Activated CD8-positive, alpha-beta memory T cell treated with anti-CD3 and anti-CD28 coated beads, Interleukin-2, amount 10 ng/mL, durations not matched to agents 7 days and 5 days (primary cell): ENCODE data around the gene NHLH2. TPM values are rescaled to one million over a fixed set of nuclear protein-coding genes. Genes with fewer than 3 reads are reported as not detected.

Experiments
- ATAC-seq: fragments of 150-1000 bp; cut with Tn5 transposase; one replicate; pipeline ENCODE4 v1.10.0; 2021; ENCODE audit warnings: moderate library complexity
- CTCF ChIA-PET: fragments of 350-600 bp; sonication (Branson Sonifier 250); formaldehyde crosslinking; loops from one replicate; lab custom pipeline; 2021; ENCODE audit warnings: antibody characterized with exemption; lab: Charles Lee
- DNase-seq: peaks from one replicate; pipeline ENCODE4 v3.0.0-alpha.2; 2020
- H3K27ac Mint-ChIP-seq: one replicate; pipeline ENCODE4 v1.8.0; 2021; ENCODE audit warnings: mild to moderate bottlenecking, mixed read lengths
- H3K27me3 Mint-ChIP-seq: one replicate; pipeline ENCODE4 v1.8.0; 2021; ENCODE audit warnings: mixed read lengths
- H3K36me3 Mint-ChIP-seq: one replicate; pipeline ENCODE4 v1.8.0; 2021; ENCODE audit warnings: mild to moderate bottlenecking, mixed read lengths
- H3K4me1 Mint-ChIP-seq: one replicate; pipeline ENCODE4 v1.8.0; 2021; ENCODE audit warnings: mixed read lengths
- H3K4me3 Mint-ChIP-seq: one replicate; pipeline ENCODE4 v1.8.0; 2021; ENCODE audit warnings: mild to moderate bottlenecking, moderate library complexity, mixed read lengths
- H3K9me3 Mint-ChIP-seq: one replicate; pipeline ENCODE4 v1.8.0; 2022; ENCODE audit warnings: low read depth, mixed read lengths
- total RNA-seq, 2 experiments: library from RNA; stranded (reverse); gene quantifications; one replicate each; pipeline ENCODE4 v1.2.3, GENCODE V29; 2021

NHLH2 gene
- total RNA-seq, 2 experiments from 2014 or later = not detected

- no peaks in the 10 kb centered on the region for H3K9me3 Mint-ChIP-seq
- peaks cover 2% of the 10 kb centered on the region for H3K36me3 Mint-ChIP-seq
- CTCF ChIA-PET = no interaction called here
- H3K4me3 Mint-ChIP-seq = no peak overlapping the region
- no peak for ATAC-seq
- no peak for DNase-seq
- peaks cover 6% of the 10 kb centered on the region for H3K4me1 Mint-ChIP-seq
- no peak overlapping the region for H3K27ac Mint-ChIP-seq
- H3K27me3 Mint-ChIP-seq = peaks cover 58% of the 10 kb centered on the region
Measured at GRCh38 chr1:115830963-115831362, 10.0 kb downstream of the NHLH2 start.

DNA sequence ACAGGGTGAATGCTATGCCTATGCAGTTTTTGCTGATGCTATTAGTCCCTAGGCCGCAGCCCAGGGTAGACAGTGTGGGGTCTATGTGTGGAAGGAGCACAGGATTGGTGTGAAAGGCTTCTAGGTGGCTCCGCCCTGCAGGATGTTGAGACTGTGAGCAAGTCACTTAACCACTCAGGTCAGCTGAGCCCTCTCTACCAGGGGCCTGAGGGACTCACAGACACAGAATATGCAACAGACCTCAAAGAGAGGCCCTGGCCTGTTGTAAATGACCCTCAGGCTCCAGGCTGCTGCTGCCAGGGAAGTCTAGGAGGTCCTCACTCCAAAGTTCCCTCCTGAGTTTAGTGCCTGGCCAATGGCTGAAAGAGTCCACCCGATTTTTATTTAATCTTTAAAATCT lies 11.0 kb downstream of the NHLH2 start:
- Mint-ChIP-seq H3K27ac (no peak overlapping the region), H3K4me1 (peaks cover 6% of the 10 kb centered on the region), H3K4me3 (no peak overlapping the region), H3K9me3 (no peaks in the 10 kb centered on the region), H3K36me3 (peaks cover 2% of the 10 kb centered on the region), H3K27me3 (peaks cover 57% of the 10 kb centered on the region)
- CTCF ChIA-PET = no interaction called here
- ATAC-seq (no peak), DNase-seq (no peak)

- H3K27me3 Mint-ChIP-seq = peaks cover 59% of the 10 kb centered on the region
- CTCF ChIA-PET = no interaction called here
Measured at GRCh38 chr1:115829023-115829674, 11.8 kb downstream of the NHLH2 start.

GRCh38 chr1:115828101-115829022 lies 12.6 kb downstream of the NHLH2 start:
- H3K4me3 Mint-ChIP-seq = peak overlapping the region; percentile 56
- no peak for DNase-seq
- H3K9me3 Mint-ChIP-seq = no peaks in the 10 kb centered on the region
- CTCF ChIA-PET = no interaction called here
- peaks cover 6% of the 10 kb centered on the region for H3K4me1 Mint-ChIP-seq
- peaks cover 2% of the 10 kb centered on the region for H3K36me3 Mint-ChIP-seq
- H3K27me3 Mint-ChIP-seq = peaks cover 65% of the 10 kb centered on the region
- no peak overlapping the region for H3K27ac Mint-ChIP-seq
- ATAC-seq = no peak

More at GRCh38 chr1:115829023-115829674, 11.8 kb downstream of the NHLH2 start:
- no peaks in the 10 kb centered on the region for H3K9me3 Mint-ChIP-seq
- H3K4me3 Mint-ChIP-seq = peak overlapping the region; percentile 56
- H3K4me1 Mint-ChIP-seq = peaks cover 6% of the 10 kb centered on the region
- DNase-seq (no peak), ATAC-seq (no peak)
- peaks cover 2% of the 10 kb centered on the region for H3K36me3 Mint-ChIP-seq
- H3K27ac Mint-ChIP-seq = no peak overlapping the region

DNA sequence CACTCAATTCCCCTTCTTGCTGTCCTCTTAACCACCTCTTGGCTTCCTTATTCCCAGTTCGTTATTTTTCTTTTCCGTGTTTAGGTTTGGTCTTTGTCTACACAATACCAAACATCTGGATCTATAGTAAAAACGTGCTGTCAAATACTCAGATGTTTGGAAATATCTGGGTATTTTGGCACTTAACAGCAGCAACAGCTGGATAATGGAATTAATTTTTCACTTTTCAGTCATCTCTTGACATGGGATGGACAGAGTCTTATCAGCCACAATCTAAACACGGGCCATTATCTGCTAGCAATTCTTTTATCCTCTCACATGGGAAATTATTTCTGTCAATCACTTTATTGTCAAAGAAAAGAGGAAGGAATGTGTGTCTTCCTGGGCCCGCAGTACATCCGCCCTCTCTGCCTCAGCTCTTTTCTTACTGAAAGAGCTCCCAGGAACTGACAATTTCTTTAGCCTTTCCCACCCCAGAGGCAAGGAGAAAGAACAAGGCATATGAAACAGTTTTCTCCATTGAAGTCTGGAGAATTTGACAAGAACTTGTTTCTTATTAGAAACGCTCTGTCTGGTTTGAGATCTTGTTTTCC lies 13.4 kb downstream of the NHLH2 start:
- CTCF ChIA-PET = no interaction called here
- peaks cover 71% of the 10 kb centered on the region for H3K27me3 Mint-ChIP-seq

GRCh38 chr1:115826628-115827027 lies 14.3 kb downstream of the NHLH2 start:
- peaks cover 2% of the 10 kb centered on the region for H3K36me3 Mint-ChIP-seq
- peaks cover 6% of the 10 kb centered on the region for H3K4me1 Mint-ChIP-seq
- peaks cover 71% of the 10 kb centered on the region for H3K27me3 Mint-ChIP-seq
- ATAC-seq (no peak), DNase-seq (no peak)
- H3K27ac Mint-ChIP-seq = no peak overlapping the region
- no peaks in the 10 kb centered on the region for H3K9me3 Mint-ChIP-seq
- CTCF ChIA-PET = no interaction called here
- H3K4me3 Mint-ChIP-seq = no peak overlapping the region

More for the DNA sequence above, 13.4 kb downstream of the NHLH2 start:
- H3K9me3 Mint-ChIP-seq = no peaks in the 10 kb centered on the region
- H3K4me1 Mint-ChIP-seq = peaks cover 6% of the 10 kb centered on the region
- no peak for DNase-seq
- ATAC-seq = no peak
- H3K27ac Mint-ChIP-seq = no peak overlapping the region
- peaks cover 2% of the 10 kb centered on the region for H3K36me3 Mint-ChIP-seq
- H3K4me3 Mint-ChIP-seq = no peak overlapping the region

GRCh38 chr1:115822117-115822516 lies 18.8 kb downstream of the NHLH2 start:
- peaks cover 56% of the 10 kb centered on the region for H3K27me3 Mint-ChIP-seq
- no peaks in the 10 kb centered on the region for H3K9me3 Mint-ChIP-seq
- ATAC-seq = no peak
- no peaks in the 10 kb centered on the region for H3K36me3 Mint-ChIP-seq
- CTCF ChIA-PET = no interaction called here
- no peak overlapping the region for H3K4me3 Mint-ChIP-seq
- H3K4me1 Mint-ChIP-seq = no peaks in the 10 kb centered on the region
- H3K27ac Mint-ChIP-seq = no peak overlapping the region
- no peak for DNase-seq

GRCh38 chr1:115815694-115816093 lies 25.2 kb downstream of the NHLH2 start:
- no peak for ATAC-seq
- CTCF ChIA-PET = interaction anchor here (0.8 kb wide), 1 partner anchor 205 kb away, joined by 3 read pairs; no protein-coding TSS in a partner anchor
- no peaks in the 10 kb centered on the region for H3K4me1 Mint-ChIP-seq
- no peaks in the 10 kb centered on the region for H3K9me3 Mint-ChIP-seq
- peaks cover 15% of the 10 kb centered on the region for H3K27me3 Mint-ChIP-seq
- H3K27ac Mint-ChIP-seq = no peak overlapping the region
- DNase-seq = no peak
- H3K4me3 Mint-ChIP-seq = no peak overlapping the region
- no peaks in the 10 kb centered on the region for H3K36me3 Mint-ChIP-seq

GRCh38 chr1:115814685-115815398 lies 26.1 kb downstream of the NHLH2 start:
- Mint-ChIP-seq H3K27me3 (peaks cover 15% of the 10 kb centered on the region), H3K9me3 (no peaks in the 10 kb centered on the region), H3K4me3 (no peak overlapping the region), H3K36me3 (no peaks in the 10 kb centered on the region), H3K27ac (no peak overlapping the region), H3K4me1 (no peaks in the 10 kb centered on the region)
- CTCF ChIA-PET = interaction anchor here (0.5 kb wide), 1 partner anchor 336 kb away, joined by 4 read pairs; no protein-coding TSS in a partner anchor
- ATAC-seq (no peak), DNase-seq (no peak)

- H3K9me3 Mint-ChIP-seq = no peaks in the 10 kb centered on the region
- H3K4me1 Mint-ChIP-seq = no peaks in the 10 kb centered on the region
- no peak overlapping the region for H3K27ac Mint-ChIP-seq
- ATAC-seq (no peak), DNase-seq (no peak)
- no peaks in the 10 kb centered on the region for H3K36me3 Mint-ChIP-seq
- CTCF ChIA-PET = no interaction called here
- H3K4me3 Mint-ChIP-seq = no peak overlapping the region
- peaks cover 10% of the 10 kb centered on the region for H3K27me3 Mint-ChIP-seq
Measured at GRCh38 chr1:115813727-115814126, 27.2 kb downstream of the NHLH2 start.

GRCh38 chr1:115811140-115811828 lies 29.6 kb downstream of the NHLH2 start:
- Mint-ChIP-seq H3K27ac (no peak overlapping the region), H3K36me3 (no peaks in the 10 kb centered on the region), H3K9me3 (no peaks in the 10 kb centered on the region), H3K4me3 (no peak overlapping the region), H3K27me3 (peaks cover 9% of the 10 kb centered on the region), H3K4me1 (peaks cover 1% of the 10 kb centered on the region)
- DNase-seq (no peak), ATAC-seq (no peak)
- CTCF ChIA-PET = interaction anchor here (5.9 kb wide), 1 partner anchor 172 kb away, joined by 61 read pairs; no protein-coding TSS in a partner anchor

DNA sequence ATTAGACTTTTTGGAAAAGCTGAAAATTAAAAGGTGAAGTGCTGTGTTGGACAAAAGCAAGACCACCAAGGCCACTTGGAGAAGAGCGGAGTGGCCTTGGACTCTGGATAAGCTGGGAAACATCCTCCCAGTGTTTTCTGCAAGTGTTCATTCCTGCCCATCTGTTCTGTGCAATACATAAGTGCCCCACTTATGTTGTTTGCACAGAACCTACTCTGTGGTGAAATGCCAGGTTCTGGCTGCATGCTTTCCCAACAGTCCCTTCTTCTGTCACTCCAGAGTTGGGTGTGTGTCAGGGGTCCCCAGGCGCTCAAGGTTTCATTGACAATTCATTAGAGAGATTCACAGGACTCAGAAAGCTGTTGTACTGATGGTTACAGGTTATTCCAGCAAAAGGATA lies 30.3 kb downstream of the NHLH2 start:
- CTCF ChIA-PET = interaction anchor here (5.9 kb wide), 1 partner anchor 172 kb away, joined by 61 read pairs; no protein-coding TSS in a partner anchor
- ATAC-seq (no peak), DNase-seq (no peak)
- Mint-ChIP-seq H3K36me3 (no peaks in the 10 kb centered on the region), H3K4me1 (peaks cover 1% of the 10 kb centered on the region), H3K27ac (no peak overlapping the region), H3K4me3 (no peak overlapping the region), H3K9me3 (no peaks in the 10 kb centered on the region), H3K27me3 (peaks cover 9% of the 10 kb centered on the region)
